Adrenal gland (tissue), 5 donors: Measurements from ENCODE around the gene QKI.

Experiments
- POLR2A ChIP-seq, 2 donors: fragments of 450-650 bp; IDR thresholded peaks; one replicate each; pipeline ENCODE4 v1.6.1; 2017; ENCODE audit warnings: antibody characterized with exemption in 2 of 2, mild to moderate bottlenecking in 2 of 2, moderate library complexity in 1 of 2
- TF ChIP-seq, protein P1 (sequence below), 6 experiments: fragments of 450-650 bp in 4 of 6; fragments of 200-600 bp in 2 of 6; sonication (generic) in 1 of 6; IDR thresholded peaks; 1 replicate in 5 of 6; 2 replicates in 1 of 6; pipeline versions ENCODE4 v1.5.1 to v1.8.0; 2016 to 2021; ENCODE audit warnings: antibody characterized with exemption in 6 of 6, mild to moderate bottlenecking in 2 of 6, moderate library complexity in 1 of 6
- donor health status: DM: no; HTN: no; CAD: no.

DNA sequence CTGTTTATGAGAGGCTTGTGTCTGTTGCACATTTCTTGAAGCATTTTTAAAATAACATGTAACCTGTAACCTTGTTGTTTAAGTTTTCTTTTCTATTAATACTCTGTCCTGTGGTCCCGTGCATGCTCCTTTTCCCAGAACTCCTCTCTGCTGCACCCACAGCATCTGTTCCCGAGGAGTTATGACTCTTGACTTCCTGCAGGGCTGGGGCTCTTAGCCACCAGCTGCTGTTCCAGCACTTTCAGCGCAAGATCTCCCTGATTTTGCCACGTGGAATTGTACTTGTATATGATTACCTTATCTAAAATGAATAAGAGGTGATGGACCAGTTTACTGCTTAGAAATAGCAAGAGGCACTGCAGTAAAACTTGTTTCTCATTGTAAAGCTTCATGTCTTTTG, 150.6 kb downstream of the QKI start:
- TF ChIP-seq, protein P1, sequence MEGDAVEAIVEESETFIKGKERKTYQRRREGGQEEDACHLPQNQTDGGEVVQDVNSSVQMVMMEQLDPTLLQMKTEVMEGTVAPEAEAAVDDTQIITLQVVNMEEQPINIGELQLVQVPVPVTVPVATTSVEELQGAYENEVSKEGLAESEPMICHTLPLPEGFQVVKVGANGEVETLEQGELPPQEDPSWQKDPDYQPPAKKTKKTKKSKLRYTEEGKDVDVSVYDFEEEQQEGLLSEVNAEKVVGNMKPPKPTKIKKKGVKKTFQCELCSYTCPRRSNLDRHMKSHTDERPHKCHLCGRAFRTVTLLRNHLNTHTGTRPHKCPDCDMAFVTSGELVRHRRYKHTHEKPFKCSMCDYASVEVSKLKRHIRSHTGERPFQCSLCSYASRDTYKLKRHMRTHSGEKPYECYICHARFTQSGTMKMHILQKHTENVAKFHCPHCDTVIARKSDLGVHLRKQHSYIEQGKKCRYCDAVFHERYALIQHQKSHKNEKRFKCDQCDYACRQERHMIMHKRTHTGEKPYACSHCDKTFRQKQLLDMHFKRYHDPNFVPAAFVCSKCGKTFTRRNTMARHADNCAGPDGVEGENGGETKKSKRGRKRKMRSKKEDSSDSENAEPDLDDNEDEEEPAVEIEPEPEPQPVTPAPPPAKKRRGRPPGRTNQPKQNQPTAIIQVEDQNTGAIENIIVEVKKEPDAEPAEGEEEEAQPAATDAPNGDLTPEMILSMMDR (IDR thresholded peaks at IDR 0.05) = no peak
- no peak for TF ChIP-seq POLR2A (IDR thresholded peaks at IDR 0.05)
